Activated B cell treated with CpG ODN at 0.5 μM for 24 hours (primary cell): ENCODE data around the gene LRRC27. TPM values are rescaled to one million over a fixed set of nuclear protein-coding genes. Genes with fewer than 3 reads are reported as not detected.

Source experiments
- ATAC-seq: fragments of 200-7000 bp; cut with Tn5 transposase; one replicate; pipeline ENCODE4 v1.10.0; 2021; ENCODE audit warnings: low read depth, mild to moderate bottlenecking, moderate library complexity
- CTCF ChIA-PET: fragments of 350-600 bp; sonication (Branson Sonifier 250); formaldehyde crosslinking; loops from one replicate; lab custom pipeline; 2021; ENCODE audit warnings: antibody characterized with exemption; lab: Charles Lee
- POLR2A ChIA-PET: fragments of 350-600 bp; sonication (Branson Sonifier 250); formaldehyde crosslinking; loops from one replicate; lab custom pipeline; 2021; ENCODE audit warnings: antibody characterized with exemption; lab: Charles Lee
- DNase-seq: peaks from one replicate; pipeline ENCODE4 v3.0.0; 2022
- H3K27ac Mint-ChIP-seq: one replicate; pipeline ENCODE4 v1.8.0; 2020; ENCODE audit warnings: mixed read lengths
- H3K27me3 Mint-ChIP-seq: one replicate; pipeline ENCODE4 v1.8.0; 2021; ENCODE audit warnings: mixed read lengths
- H3K36me3 Mint-ChIP-seq: one replicate; pipeline ENCODE4 v1.8.0; 2021; ENCODE audit warnings: low read depth, mixed read lengths
- H3K4me1 Mint-ChIP-seq: one replicate; pipeline ENCODE4 v1.8.0; 2021; ENCODE audit warnings: mixed read lengths
- H3K4me3 Mint-ChIP-seq: one replicate; pipeline ENCODE4 v1.8.0; 2020; ENCODE audit warnings: mild to moderate bottlenecking, mixed read lengths
- H3K9me3 Mint-ChIP-seq: one replicate; pipeline ENCODE4 v1.8.0; 2020; ENCODE audit warnings: mixed read lengths
- intact Hi-C: fragments of 100-400 bp; cut with micrococcal nuclease; formaldehyde crosslinking; loops from one replicate; pipeline ENCODE4 v1.15.1; 2024
- total RNA-seq: library from RNA; stranded (reverse); gene quantifications from 2 replicates; pipeline ENCODE4 v1.2.3, GENCODE V29; 2022
- TF ChIP-seq, protein P1 (sequence below): fragments of 200-600 bp; IDR thresholded peaks from one replicate; pipeline ENCODE4 v1.8.0; 2022; ENCODE audit warnings: antibody characterized with exemption, mild to moderate bottlenecking

Gene LRRC27
- total RNA-seq, 1 donor from 2014 or later: 15.2 TPM

DNA sequence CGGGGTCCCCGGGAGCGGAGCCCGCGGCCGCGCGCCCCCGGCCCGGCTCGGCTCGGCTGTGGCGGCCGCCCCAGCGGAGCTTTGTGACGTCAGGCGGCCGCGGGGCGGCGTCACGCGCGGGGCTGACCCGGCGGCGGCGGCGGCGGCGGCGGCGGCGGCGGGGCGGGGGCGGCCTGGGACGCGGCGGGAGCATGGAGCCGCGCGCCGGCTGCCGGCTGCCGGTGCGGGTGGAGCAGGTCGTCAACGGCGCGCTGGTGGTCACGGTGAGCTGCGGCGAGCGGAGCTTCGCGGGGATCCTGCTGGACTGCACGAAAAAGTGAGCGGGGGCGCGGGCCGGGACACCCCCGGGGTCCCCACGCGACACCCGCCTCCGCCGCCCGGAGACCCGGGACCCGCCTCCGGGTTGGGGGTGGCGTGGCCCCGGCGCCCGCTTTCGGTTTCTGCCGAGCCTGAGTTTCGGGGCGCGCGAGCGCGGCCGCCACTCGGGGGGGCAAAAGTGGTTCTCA is 65.1 kb downstream of the LRRC27 start, which contains the start of gene PWWP2B:
Gene PWWP2B, plus strand, starts transcription at position 165 of the 506 bp plus-strand sequence. Its CDS starts 27 bp downstream, at position 192.
- no peaks in the 10 kb centered on the region for H3K27me3 Mint-ChIP-seq
- ChIA-PET CTCF (interaction anchor here (0.5 to 2.1 kb wide), 5 partner anchors 9 to 128 kb away, joined by 3 to 9 read pairs (median 3); no protein-coding TSS in a partner anchor), POLR2A (interaction anchor here (0.6 to 3.5 kb wide), 9 partner anchors 10 to 175 kb away, joined by 3 to 41 read pairs (median 4); no protein-coding TSS in a partner anchor)
- H3K4me3 Mint-ChIP-seq: peak within 1 kb of the TSS; percentile 88
- ATAC-seq (peak; percentile 25), DNase-seq (peak; percentile 67)
- peaks cover 1% of the 10 kb centered on the region for H3K9me3 Mint-ChIP-seq
- peaks cover 62% of the 10 kb centered on the region for H3K4me1 Mint-ChIP-seq
- no peaks in the 10 kb centered on the region for H3K36me3 Mint-ChIP-seq
- intact Hi-C loops: loop anchor here (1.0 to 5.0 kb wide), 4 partner anchors 24 to 415 kb away; partner anchors contain the start of genes BNIP3 and INPP5A
- H3K27ac Mint-ChIP-seq: peak within 1 kb of the TSS; percentile 88
- TF ChIP-seq, protein P1, sequence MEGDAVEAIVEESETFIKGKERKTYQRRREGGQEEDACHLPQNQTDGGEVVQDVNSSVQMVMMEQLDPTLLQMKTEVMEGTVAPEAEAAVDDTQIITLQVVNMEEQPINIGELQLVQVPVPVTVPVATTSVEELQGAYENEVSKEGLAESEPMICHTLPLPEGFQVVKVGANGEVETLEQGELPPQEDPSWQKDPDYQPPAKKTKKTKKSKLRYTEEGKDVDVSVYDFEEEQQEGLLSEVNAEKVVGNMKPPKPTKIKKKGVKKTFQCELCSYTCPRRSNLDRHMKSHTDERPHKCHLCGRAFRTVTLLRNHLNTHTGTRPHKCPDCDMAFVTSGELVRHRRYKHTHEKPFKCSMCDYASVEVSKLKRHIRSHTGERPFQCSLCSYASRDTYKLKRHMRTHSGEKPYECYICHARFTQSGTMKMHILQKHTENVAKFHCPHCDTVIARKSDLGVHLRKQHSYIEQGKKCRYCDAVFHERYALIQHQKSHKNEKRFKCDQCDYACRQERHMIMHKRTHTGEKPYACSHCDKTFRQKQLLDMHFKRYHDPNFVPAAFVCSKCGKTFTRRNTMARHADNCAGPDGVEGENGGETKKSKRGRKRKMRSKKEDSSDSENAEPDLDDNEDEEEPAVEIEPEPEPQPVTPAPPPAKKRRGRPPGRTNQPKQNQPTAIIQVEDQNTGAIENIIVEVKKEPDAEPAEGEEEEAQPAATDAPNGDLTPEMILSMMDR: no peak

DNA sequence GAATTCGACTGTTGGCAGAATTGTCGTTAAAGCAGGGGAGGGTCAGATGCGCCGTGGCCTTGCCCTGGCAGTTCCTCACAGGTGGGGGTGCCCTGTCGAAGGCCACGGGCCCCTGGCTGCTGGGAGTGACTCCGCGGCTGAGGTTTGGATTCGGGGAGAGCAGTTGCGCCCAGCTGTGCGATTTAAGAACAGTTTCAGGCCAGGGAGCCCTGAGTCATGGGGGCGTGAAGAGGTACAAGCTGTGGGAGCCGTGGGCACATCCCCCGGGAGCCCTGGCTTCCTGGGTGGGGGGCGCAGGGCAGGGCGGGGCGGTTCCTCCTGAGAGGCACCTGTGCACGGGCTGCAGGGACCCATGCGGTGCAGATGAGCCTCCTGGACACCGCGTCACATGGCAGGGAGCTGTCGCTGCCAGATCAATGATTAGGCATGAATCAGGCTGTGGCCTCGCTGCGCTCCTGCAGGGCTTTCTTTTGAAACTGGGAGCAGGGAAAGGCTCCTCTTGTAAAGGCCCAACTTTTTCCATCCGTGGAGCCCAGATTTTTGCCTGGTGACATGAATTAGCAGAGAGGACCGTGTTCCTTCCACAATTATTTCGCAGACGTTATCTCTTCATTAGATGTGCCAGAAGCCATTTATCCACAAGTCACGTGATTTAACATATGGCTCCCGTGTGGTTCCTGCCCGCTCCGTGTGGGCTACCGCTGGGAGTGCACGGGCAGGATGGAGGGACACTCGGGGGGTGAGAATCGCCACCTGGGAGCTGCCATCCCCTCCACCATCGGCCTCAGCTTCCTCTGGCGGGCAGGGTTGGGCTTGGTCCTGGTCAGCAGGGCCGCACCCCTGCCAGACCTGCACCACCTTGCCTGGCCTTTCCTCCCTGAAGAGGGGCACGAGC is 65.9 kb downstream of the LRRC27 start:
- Mint-ChIP-seq H3K4me1 (peaks cover 65% of the 10 kb centered on the region), H3K4me3 (peak overlapping the region; percentile 88), H3K27ac (peak overlapping the region; percentile 88), H3K36me3 (no peaks in the 10 kb centered on the region), H3K27me3 (no peaks in the 10 kb centered on the region), H3K9me3 (no peaks in the 10 kb centered on the region)
- DNase-seq: peak; percentile 56
- ChIA-PET CTCF (interaction anchor here (0.7 to 2.1 kb wide), 5 partner anchors 8 to 361 kb away, joined by 3 to 9 read pairs (median 3); no protein-coding TSS in a partner anchor), POLR2A (interaction anchor here (0.7 to 3.5 kb wide), 8 partner anchors 10 to 68 kb away, joined by 3 to 41 read pairs (median 6); no protein-coding TSS in a partner anchor)
- peak; percentile 41 for ATAC-seq
- TF ChIP-seq, protein P1: no peak
- intact Hi-C loops: loop anchor here (1.0 to 5.0 kb wide), 4 partner anchors 23 to 416 kb away; partner anchors contain the start of genes BNIP3 and INPP5A

DNA sequence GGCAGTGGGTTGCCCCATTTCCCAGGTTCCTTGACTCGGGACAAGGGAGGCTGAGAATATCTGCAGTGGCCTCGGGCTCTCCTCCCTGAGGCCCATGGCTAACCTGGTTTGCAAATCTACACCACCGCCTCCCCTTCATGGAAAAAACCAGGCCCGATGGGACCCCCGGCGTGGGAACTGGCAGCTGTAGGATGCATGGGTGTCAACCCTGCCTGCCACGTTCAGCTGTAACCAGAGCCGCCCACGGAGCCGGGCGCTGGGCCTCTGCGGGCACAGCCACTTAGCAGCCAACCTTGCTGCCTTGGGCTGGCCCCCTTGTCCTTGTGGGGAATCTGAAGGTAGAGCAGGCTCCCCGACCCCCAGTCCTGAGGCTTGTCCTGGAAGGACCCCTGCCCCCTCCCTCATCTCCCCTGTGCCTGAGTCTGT is 66.6 kb downstream of the LRRC27 start:
- TF ChIP-seq, protein P1: no peak
- CTCF ChIA-PET: interaction anchor here (2.1 kb wide), 1 partner anchor 45 kb away, joined by 9 read pairs; no protein-coding TSS in a partner anchor
- H3K9me3 Mint-ChIP-seq: no peaks in the 10 kb centered on the region
- no peak for DNase-seq
- H3K4me3 Mint-ChIP-seq: no peak overlapping the region
- H3K27ac Mint-ChIP-seq: no peak overlapping the region
- H3K36me3 Mint-ChIP-seq: peaks cover 3% of the 10 kb centered on the region
- intact Hi-C loops: loop anchor here (5.0 kb wide), 1 partner anchor 416 kb away; the partner anchor contains the start of gene BNIP3
- no peaks in the 10 kb centered on the region for H3K27me3 Mint-ChIP-seq
- no peak for ATAC-seq
- POLR2A ChIA-PET: interaction anchor here (1.0 to 3.5 kb wide), 4 partner anchors 22 to 69 kb away, joined by 4 to 41 read pairs (median 10); no protein-coding TSS in a partner anchor
- peaks cover 65% of the 10 kb centered on the region for H3K4me1 Mint-ChIP-seq

DNA sequence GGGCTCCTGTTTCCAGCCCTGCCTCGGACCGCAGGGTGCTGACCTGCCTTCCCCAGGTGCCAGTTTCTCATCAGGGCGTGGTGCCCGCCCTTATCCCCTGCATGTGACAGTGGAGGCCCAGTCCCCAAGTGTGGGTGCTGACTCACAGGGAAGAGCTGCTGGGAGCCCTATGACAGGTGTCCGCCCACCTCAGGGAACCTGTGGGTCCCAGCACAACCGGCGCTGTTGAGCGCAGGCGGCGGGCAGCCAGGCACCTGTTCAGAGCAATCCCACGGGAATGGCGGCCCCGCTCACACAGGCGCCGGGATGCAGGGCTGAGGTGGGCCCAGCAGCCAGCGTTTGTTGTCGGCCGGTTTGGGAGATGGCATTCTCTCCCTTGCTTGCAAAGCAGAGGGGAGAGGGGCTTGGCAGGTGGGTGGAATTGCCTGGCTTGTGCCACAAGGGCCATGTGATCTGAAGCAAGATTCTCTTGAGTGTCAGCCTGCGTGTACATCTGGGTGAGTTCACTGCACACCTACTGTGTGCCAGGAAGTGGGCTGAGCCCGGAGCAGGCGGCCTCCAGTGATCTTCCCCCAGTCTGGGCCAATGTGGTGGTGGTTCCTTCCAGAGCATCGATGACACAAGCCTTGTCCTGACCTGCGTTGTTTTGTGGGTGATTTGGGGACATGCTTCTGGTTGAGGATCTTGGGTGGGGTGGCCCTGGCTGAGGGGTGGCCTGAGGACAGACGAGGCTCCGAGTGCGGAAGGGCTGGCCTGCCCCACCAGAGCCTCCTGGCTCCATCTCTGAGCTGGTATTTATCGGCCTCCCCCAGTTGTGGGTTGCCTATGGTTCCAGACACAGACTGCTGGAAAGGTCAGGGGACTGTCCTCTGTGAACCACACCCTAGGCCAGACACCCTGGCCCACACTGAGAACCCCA is 67.4 kb downstream of the LRRC27 start:
- no peak for DNase-seq
- CTCF ChIA-PET: no interaction called here
- no peak for ATAC-seq

More for the DNA sequence above, 67.4 kb downstream of the LRRC27 start:
- H3K4me3 Mint-ChIP-seq: peak overlapping the region; percentile 24
- H3K4me1 Mint-ChIP-seq: peaks cover 57% of the 10 kb centered on the region
- no peaks in the 10 kb centered on the region for H3K9me3 Mint-ChIP-seq
- H3K27ac Mint-ChIP-seq: peak overlapping the region; percentile 44
- intact Hi-C loops: loop anchor here (5.0 kb wide), 1 partner anchor 417 kb away; the partner anchor contains the start of gene BNIP3
- POLR2A ChIA-PET: interaction anchor here (3.5 kb wide), 1 partner anchor 21 kb away, joined by 41 read pairs; no protein-coding TSS in a partner anchor
- H3K27me3 Mint-ChIP-seq: no peaks in the 10 kb centered on the region
- H3K36me3 Mint-ChIP-seq: peaks cover 3% of the 10 kb centered on the region
- TF ChIP-seq, protein P1: no peak
